HG03066 (cell line): ENCODE data around the gene LRMDA.

ENCODE experiments used
- ATAC-seq: cut with Tn5 transposase; IDR thresholded peaks from one replicate; pipeline ENCODE4 v1.9.1; 2021; ENCODE audit warnings: low read depth; ENCODE audit not compliant: unreplicated experiment

The LRMDA gene

DNA sequence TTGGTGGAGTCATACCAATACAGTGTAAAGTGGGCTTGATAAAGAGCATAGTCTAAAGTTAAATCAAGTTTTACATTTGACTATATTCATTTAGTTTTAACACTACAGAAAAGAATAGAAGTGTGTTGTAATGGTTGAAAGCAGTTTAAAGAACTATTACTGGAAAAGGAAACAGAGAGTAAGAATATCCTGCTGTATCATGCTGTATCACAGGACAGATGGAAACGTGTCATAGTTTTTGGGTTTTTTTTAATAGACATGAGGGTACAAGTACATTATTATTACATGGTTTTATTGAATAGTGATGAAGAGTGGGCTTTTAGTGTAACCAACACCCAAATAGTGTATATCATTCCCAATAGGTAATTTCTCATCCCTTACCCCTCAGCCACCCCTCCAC is 944.3 kb downstream of the LRMDA start:
- ATAC-seq = no peak

DNA sequence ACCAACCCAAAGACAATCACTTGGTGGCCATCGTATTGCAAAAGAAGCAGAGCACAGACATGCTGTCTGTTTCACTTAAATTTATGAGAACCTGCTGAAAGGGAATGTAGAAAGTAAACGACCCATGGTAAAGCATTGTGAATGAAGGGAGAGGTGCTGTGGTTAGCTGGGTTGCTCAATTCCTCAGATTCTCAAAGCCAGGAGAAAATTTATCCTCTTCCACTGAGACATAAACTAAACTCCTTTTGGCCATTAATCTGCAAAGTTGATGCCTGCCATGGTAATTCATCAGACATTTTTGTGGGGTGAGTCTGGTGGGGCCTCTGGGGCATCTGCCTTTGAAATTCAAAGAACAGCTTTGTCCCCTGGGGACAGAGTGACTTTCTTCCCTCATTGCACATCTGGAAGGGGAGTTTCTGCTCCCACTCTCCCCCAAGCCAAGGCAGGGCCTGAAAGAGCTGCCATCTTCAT is 951.0 kb downstream of the LRMDA start:
- no peak for ATAC-seq

DNA sequence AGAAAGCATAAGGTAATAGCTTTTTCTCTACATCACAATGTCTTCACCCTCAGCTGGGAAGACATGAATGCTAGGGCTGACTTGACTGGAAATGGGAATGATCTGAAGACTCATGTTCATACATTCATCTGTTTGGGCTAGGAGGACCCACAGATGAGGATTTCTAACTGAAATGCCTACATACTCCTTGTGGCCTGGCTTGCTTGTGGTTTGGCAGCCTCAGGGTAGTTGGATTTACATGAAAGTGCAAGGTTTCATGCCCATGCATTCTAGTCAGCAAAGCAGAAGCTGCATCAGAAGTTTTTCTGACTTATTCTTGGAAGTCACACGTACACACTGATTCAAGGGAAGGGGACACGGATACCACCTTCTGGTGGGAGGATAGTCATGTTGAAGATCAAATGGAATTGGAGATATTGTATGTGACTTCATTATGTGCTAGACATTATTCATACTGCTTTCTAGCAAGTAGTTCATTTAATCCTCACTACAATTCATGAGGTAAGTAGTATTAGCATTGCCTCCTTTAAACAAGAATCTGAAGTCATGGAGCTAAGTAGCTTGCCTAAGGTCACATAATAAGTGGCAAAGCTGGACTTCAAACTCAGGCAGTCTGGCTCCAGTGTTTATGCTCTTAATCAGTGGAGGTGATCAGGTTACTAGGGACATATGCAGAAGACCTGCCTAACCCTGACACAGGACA is 957.0 kb downstream of the LRMDA start:
- ATAC-seq = no peak

DNA sequence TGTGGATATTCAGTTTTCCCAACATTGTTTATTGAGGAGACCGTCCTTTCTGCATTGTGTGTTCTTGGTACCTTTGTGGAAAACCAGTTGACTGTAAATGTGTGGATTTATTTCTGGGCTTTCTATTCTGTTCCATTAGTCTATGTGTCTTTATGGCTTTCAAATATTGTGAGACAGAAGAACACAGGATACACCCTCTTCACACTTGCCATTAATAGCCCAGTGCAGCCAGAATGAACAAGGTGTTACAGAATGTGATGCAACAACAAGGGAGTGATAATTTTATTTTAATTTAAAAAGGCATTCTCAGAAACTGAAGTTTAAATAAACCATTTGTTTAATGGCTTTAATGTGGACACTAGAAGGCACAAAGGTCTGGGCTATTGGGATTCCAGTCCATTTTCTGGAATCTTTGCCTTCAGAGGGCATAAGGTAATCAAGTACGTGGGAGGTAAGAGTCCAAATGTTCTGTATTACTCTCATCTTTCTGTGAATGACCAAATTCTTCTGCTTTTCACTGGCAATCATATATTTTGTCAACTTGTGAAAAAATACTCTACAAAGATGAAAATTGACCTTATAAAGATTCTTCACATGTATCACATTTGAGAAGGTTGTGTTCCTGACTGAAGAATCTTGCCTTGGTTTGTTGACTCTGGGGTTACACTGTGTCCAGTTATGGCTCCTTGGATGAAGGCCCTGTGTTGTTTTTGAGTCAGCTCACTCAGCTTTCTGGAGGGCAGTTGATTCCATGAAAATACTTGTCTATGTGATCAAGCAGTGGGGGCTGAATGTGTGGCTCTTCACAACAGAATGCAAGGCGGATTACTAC is 962.7 kb downstream of the LRMDA start:
- no peak for ATAC-seq

DNA sequence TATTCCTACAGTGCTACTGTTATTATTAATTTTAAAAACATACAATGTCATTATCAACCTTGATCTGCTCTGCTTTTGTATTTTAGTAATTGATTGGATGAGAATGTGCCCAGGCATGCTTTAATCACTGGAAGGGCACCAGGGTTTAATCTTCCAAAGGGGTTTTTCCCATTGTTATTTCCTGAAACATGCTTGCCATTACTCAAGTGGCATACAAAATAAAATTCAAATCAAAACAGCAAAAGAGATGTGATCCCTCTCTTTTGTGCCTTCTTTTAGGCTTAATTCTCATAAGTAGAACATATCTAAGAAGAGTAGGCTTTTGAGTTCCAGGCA is 963.3 kb downstream of the LRMDA start:
- no peak for ATAC-seq

DNA sequence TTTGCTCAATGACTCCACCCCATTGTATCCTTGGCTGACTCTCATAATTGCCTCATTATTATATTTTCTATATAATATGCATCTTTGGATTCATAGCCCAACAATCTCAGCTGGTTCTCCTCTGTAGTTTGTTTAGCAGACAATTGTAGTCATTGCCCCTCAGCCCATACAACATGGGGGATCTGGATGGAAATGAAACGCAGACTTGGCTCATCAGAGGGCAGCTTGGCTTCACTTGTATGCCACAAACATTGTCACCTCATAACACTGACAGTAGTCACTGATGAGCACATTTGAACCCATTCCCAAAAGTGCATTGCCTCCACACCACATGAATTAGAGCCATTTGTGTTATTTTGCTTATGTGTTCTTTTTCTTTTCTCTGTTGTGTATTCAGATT is 963.8 kb downstream of the LRMDA start:
- ATAC-seq = no peak

DNA sequence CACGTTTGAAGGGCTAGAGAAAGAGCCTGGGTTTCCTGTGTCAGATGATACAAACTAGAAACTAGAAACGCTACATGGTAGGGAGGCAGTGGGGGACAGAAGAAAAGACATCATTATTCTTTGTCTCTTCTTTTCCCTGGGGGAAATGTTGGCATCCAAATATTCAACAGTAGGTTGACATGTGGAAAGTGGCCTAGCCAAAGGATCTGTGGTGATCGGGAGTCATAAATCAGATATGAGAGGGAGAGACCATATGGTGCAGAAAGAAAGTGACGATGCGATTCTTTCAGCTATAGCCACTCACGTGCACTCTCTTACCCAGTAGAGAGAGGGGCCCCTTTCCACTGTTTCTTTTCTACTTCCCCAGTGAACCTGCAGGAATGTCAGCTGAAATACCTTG is 964.7 kb downstream of the LRMDA start:
- ATAC-seq = no peak

DNA sequence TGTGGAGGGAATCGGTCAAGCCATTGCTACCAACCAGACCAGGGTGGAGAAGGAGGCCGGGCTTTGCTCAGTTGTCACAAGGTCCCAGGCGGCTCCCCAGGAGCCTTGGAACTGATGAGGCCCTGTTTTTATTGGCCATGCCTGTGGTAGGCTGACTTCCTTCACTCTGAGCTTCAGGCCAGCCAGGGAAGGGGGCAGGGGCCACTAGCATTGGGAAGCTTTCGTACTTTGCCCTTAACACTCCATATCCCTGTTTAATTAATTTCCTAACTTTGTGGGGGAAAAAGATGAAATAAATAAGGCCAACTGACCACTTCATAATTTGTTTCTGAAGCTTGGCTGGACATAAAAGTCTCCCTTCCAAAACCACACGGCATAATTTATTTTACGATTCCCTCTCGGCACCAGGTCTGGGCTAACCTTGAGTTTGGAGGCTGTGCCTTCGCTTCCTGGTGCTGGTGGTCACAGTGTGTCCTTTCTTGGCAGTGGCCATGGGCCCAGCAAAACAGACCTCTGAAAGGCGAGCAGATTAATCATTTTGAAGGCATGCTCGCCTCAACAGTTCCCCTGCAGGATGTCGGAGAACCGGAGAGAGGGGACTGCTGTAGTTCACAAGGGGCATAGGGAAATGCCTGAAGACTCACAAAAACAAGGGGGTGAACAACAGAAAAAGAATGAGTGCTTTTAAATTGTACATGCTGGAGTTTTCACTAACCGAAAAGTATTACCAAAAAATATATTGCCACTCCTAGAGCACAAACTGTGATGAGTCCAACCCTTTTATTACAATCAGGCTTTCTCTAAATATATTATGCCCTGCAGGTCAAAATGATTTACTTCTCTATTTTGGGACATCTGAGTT is 966.0 kb downstream of the LRMDA start:
- no peak for ATAC-seq

DNA sequence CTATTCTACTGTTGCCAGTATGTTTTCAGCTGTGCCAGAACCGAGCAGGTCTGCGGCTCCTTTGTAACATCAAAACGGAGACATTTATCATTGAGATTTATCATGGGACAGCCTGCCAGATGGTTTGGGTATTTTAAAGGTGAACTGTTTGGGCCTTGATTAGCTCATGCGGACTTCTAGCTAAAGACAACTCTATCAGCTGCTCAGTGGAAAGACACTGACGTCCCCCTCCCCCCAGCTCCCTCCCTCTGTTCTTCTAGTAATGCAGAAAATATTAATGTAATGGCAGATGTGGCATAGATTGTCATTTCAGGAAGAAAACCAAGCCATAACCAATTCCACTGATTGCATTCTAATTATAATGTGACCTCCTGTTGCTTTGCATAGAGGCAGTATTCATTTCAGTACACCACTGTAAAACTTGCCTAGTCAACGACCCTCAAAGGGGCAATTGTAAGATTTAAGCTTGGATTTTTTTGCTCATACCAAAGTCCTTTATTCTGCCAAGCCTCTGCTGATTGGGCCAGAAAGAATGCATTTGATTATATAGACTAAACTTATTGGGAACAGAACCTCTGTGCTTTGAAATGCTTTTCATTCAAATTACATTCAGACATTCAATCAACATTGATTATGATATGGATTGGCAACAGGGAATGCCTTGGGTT is 966.8 kb downstream of the LRMDA start:
- no peak for ATAC-seq

DNA sequence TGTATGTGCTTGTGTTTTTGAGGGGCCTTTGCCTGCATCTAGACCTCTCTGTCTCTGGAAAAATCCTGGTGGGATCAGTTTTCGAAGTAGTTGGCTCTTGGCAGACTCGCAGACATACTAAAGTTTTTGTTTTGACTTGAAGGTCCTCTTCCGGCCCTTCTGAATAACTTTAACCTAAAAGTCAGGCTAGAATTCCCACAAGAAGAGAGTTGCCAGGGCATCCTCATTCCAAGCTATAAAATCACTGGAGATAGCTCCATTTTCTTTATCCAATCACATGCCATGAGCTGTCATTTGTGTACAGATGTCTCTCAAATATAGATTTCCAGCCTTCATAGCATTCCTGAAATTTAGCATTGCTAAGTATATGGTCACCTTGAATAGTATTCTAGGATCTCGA is 967.8 kb downstream of the LRMDA start:
- no peak for ATAC-seq

DNA sequence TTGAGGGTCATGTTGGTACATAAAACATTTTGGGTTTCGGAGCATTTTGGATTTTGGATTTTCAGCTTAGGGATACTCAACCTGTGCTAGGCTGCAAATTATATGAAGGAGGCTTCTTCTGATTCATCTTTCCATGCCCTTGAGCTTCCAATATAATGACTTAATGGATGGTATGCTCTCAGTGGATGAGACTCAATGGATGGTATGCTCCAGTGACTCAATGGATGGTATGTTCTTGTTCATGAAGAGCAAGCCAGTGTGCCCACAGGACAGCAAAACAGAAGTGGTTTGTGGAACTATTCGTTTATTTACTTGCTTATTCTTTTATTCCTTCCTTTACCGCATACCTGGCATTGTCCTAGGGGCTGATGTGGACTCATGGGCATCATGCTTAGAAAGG is 969.6 kb downstream of the LRMDA start:
- no peak for ATAC-seq

DNA sequence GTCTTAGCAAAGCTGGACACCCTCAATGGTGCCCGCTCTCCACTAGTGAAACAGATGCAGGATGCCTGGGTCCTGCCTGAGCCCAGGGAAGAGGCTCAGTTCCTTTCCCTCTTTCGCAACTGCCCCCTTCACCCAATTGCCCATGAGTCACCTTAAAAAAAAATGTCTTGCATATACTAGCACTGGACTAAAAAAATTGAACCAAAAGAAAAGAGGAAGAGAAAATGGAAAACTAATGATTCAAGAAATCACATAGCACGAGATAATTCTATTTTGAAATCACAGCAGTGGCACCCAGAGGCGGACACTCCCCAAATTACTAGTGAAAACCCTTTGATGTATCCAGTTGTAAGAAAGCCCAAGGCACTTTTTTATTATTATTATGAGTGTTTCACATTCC is 972.5 kb downstream of the LRMDA start:
- ATAC-seq = no peak

DNA sequence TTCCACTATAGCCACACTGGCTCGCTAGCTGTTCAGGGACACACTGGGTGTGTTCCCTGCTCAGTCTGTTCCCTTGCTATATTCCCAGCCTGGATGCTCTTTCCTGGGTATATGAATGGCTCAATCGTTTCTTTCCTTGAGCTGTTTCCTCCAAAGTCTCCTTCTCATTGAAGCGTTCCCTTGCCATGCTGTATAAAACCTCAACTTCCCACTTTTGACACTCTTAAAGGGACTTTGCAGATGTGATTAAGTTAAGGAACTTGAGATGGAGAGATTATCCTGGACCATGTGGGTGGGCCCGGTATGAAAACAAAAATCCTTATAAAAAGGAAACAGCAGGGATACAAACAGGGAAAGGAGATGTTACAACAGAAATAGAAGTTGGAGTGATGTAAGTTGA is 973.1 kb downstream of the LRMDA start:
- ATAC-seq = no peak

DNA sequence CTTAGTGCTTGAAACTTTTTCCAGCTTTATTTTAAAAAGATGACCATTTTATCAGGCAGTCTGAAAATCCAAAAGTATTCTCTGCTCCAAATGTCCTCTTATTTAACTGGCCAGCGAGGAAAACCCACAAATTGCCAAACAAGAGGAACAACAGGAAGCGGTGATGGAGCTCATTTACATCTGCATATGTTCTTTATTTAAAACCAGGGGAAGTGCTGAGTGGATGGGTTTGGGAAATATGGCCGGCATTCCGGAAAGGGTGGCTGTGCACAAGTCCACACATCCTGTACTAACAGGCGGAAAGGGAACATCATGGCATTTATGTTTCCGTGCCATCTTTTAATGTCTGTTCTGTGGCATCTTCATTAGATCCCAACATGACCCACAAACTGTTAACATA is 974.5 kb downstream of the LRMDA start:
- no peak for ATAC-seq

DNA sequence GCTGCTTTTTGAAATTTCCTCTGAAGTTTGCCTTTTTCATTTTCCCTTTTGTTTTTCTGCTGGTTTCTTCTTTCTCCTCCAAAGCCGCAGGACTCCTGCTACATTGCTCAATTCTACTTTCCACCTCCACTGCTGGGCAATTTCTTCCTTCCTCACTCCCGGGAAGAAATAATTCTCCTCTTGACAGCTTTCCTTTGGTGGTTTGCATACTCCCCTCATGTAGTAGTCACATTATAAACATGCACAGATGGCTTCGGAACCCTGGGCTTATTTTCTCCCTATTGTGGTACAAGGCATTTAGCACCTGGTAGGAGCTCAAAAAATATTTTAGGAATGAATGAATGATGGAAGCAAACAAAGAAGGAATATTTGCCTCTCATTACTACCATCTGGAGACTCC is 977.2 kb downstream of the LRMDA start:
- ATAC-seq = no peak

DNA sequence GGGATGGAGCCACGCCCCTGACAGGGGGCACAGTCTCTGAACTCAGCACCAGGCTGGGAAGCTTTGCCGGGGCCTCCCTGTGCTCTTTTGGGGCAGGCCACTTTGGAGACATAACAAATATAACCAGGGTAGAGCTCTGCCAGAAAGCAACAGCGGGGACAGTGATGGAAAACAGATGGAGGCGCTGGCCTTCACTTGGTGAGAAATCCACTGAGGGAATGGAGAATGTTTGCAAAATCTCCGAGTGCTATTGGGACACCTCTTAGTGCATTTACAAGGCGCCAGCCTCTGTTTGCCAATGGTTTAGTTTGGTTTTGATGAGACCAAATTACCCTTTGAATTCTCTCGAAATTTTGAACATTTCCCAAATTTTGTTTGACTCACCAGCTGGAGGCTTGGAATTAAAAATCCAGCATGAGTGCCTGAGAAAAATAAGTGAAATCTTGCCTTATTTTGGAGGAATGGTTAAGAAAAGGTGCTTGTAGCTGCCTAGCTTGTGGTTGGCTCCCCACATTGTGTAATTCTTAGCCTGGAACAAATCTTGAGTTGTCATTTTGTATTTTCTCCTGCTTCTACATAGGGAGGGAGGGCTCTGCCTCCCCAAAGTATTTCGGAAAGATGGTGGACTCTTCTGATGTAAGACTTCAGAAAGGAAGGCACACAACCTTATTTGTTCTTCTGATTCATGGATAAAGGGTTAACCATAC is 980.5 kb downstream of the LRMDA start:
- no peak for ATAC-seq

DNA sequence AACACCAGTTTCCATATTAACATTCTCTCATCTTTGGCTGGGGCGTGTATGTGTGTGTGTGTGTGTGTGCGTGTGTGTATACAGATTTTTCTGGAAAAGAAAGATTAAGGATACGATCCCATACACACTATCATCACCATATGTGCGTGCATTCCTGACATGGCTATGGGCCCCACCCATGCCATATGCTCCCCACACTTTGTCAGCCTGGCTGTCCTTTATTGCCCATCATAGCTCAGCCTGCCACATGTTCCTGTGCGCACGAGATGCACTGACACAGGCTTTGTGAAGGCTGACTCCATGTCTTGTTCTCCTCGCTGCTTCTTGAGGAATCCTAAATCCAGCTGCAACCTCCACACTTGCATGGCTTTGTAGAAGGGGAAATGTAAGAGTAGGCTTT is 984.1 kb downstream of the LRMDA start:
- ATAC-seq = no peak

DNA sequence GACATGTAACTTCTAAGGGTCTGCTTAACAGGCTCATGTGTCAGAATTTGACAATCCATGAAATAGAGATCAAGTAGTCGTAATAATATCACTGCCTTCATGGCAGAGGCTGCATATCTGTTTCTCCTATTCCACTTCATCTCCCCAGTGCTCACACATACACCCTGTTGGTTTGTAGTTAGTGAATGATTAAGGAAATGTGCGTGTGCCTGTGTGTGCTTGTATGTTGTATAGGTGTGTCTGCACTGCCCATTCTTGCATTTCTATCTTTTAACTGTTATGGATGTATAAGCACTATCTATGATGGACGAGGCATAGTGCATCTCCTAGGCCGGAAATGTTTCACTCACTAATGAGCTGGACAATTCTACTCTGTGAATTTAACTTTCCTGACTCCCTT is 985.2 kb downstream of the LRMDA start:
- no peak for ATAC-seq

DNA sequence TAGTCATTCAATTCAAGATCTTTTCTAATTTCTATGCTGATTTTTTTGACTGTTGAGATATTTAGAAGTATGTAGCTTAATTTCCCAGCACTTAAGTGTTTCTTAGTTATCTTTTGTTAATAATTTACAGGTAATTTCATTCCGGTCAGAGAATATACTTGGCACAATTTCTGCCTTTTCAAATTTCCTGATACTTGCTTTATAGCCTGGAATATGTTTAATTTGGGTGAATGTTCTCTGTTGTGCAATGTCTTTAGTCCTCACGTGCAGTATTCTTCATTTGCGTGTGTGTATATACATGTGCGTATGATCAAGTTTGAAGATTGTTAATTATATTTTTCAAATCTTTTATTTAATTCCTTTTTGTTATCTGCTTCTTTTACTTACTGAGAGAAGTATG is 989.3 kb downstream of the LRMDA start:
- no peak for ATAC-seq

DNA sequence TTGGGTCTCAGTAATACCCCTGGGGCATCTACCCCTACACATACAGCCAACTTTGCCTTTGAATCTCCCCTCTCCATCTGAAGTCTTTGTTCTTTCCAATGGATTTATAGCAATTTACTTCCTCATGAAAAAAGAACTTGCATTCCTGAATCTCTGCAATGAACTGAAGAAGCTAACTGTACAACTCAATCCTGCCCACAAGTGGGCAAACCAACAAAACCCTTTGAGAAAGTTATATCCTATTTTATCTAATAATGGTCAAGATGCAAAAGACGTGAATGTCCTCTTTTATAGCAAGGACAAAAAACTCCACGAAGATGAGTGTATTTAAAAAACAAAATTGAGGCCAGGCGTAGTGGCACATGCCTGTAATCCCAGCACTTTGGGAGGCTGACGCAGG is 991.3 kb downstream of the LRMDA start:
- ATAC-seq = no peak
